Left kidney (tissue), 2 donors: ENCODE results near the gene PDIA2. TPM values are rescaled to one million over a fixed set of nuclear protein-coding genes. Genes with fewer than 3 reads are reported as not detected.
"Not testable (repeated sequence)": the region's sequence is repeated elsewhere in the genome, so short reads cannot be mapped to it uniquely, and the experiment has no call there.

Experiments used
- DNase-seq: peaks from one replicate; pipeline ENCODE4 v3.0.0-alpha.2; 2013
- polyA plus RNA-seq: library from polyadenylated mRNA; unstranded; fragments of 120-200 nt; gene quantifications from one replicate; pipeline ENCODE4 v1.2.1, GENCODE V29; 2013; ENCODE audit not compliant: insufficient read length

Gene PDIA2
- polyA plus RNA-seq, 1 donor, result 2.4 TPM

DNA sequence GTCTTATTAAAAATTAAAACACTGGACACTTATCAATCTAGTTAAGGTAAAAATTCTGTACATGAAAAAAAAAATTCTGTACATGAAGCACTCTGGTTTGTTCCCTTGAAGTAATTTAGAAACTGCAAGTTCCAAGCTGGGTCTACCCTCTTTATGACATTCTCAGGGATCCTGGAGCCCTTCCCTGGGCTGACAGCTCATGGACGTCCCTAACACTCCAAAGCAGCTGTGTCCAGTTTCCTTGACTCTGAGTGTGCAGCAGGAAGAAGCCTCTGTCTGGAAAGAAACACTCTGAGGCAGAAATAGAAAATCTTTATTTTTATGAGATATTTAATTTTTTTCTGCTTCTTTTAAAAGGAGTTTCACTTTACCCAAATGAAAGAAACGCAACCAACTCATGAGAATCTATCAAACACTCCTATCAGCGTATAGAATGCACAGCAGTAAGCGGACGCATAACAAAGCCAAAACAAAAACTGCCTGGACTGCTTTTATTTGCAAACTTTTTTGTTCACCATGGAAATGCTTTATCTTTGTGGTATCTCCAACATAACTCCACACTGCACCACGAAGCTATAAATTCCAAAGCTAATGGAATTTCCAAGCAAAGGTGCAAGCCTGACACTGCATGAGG is 48.3 kb downstream of the PDIA2 start:
- not testable (repeated sequence) for DNase-seq

DNA sequence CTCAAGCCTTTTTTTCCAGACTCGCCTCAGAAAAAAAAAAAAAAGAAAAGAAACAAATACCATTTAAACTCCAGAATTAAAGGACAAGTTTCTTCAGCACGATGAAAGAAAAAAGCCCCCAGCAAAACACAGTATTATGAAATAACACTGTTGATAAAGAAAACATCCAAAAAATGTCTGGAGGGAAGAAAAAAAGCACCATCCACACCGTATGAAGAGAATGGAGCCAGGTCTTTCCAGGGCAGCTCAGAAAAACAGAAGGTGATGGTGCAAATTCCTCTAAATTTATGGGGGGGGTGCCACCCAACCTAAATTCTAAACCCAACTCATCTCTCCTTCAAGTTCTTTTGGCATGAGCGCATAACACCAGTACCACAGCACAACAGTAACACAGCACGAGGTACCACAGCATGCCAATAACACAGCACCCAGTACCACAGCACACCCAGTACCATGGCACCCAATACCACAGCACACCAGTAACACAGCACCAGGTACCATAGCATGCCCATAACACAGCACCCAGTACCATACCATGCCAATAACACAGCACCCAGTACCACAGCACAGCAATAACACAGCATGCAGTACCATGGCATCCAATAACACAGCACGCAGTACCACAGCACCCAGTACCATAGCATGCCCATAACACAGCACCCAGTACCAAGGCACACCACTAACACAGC is 50.6 kb downstream of the PDIA2 start:
- no peak for DNase-seq

DNA sequence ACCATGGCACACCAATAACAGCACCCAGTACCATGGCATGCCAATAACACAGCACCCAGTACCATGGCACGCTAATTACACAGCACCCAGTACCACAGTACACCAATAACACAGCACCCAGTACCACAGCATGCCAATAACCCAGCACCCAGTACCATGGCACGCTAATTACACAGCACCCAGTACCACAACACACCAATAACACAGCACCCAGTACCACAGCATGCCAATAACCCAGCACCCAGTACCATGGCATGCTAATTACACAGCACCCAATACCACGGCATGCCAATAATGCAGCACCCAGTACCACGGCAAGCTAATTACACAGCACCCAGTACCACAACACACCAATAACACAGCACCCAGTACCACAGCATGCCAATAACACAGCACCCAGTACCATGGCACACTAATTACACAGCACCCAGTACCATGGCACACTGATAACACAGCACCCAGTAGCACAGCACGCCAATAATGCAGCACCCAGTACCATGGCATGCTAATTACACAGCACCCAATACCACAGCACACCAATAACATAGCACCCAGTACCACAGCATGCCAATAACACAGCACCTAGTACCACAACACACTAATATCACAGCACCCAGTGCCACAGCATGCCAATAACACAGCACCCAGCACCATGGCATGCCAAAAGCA is 51.3 kb downstream of the PDIA2 start:
- not testable (repeated sequence) for DNase-seq

DNA sequence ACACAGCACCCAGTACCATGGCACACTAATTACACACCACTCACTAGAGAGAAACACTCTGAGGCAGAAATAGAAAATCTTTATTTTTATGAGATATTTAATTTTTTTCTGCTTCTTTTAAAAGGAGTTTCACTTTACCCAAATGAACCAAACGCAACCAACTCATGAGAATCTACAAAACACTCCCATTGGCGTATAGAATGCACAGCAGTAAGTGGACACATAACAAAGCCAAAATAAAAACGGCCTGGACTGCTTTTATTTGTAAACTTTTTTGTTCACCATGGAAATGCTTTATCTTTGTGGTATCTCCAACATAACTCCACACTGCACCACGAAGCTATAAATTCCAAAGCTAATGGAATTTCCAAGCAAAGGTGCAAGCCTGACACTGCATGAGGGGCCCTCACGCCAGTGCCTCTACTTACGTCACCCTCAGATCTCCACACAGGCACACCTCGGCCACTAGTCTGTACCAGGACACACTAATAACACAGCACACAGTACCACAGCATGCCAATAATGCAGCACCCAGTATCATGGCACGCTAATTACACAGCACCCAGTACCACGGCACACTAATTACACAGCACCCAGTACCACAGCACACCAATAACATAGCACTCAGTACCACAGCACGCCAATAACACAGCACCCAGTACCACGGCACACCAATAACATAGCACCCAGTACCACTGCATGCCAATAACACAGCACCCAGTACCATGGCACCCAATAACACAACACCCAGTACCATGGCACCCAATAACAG is 52.1 kb downstream of the PDIA2 start:
- DNase-seq, result not testable (repeated sequence)

DNA sequence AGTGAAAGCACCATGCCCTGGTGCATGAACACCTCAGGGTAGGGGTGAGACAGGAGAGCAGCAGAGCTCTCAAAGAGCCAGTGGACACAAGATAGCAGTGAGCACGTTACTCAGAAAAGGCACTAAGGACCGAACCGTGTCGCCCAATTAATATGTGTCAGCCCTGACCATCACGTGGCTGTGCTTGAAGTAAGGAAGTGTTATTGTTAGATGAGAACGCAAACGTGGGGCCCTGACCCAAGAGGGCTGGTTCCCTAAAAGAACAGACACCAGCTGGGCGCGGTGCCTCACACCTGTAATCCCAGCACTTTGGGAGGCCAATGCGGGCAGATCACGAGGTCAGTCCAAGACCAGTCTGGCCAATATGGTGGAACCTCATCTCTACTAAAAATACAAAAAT is 53.3 kb downstream of the PDIA2 start:
- DNase-seq, result no peak

Other genes starting within 250 kb of the PDIA2 start
- 14.3 TPM for gene POLR3K, start 229.6 kb upstream of the PDIA2 start, polyA plus RNA-seq
- 40.6 TPM for gene SNRNP25, start 229.3 kb upstream of the PDIA2 start, polyA plus RNA-seq
- gene RHBDF1, start 210.5 kb upstream of the PDIA2 start, polyA plus RNA-seq, result 26.3 TPM
- 14.2 TPM for gene MPG, start 204.9 kb upstream of the PDIA2 start, polyA plus RNA-seq
- gene NPRL3, start 144.5 kb upstream of the PDIA2 start, polyA plus RNA-seq, result 33.5 TPM
- gene HBZ, start 130.5 kb upstream of the PDIA2 start, polyA plus RNA-seq, result 0.30 TPM
- gene HBM, start 117.2 kb upstream of the PDIA2 start, polyA plus RNA-seq, result 1.8 TPM
- gene HBA2, start 110.3 kb upstream of the PDIA2 start, polyA plus RNA-seq, result 570 TPM
- gene HBA1, start 106.5 kb upstream of the PDIA2 start, polyA plus RNA-seq, result 394 TPM
- not detected for gene HBQ1, start 102.7 kb upstream of the PDIA2 start, polyA plus RNA-seq
- gene LUC7L, start 53.7 kb upstream of the PDIA2 start, polyA plus RNA-seq, result 168 TPM
- gene FAM234A, start 48.3 kb upstream of the PDIA2 start, polyA plus RNA-seq, result 74.8 TPM
- 1.4 TPM for gene RGS11, start 7.2 kb upstream of the PDIA2 start, polyA plus RNA-seq
- 3.6 TPM for gene ARHGDIG, start 2.6 kb upstream of the PDIA2 start, polyA plus RNA-seq
- gene AXIN1, start 69.6 kb downstream of the PDIA2 start, polyA plus RNA-seq, result 14.7 TPM
- gene MRPL28, start 87.4 kb downstream of the PDIA2 start, polyA plus RNA-seq, result 52.8 TPM
- gene PGAP6, start 98.8 kb downstream of the PDIA2 start, polyA plus RNA-seq, result 56.1 TPM
- gene NME4, start 114.0 kb downstream of the PDIA2 start, polyA plus RNA-seq, result 106 TPM
- 20.1 TPM for gene DECR2, start 118.7 kb downstream of the PDIA2 start, polyA plus RNA-seq
- gene RAB11FIP3, start 142.5 kb downstream of the PDIA2 start, polyA plus RNA-seq, result 127 TPM
- 23.8 TPM for gene CAPN15, start 244.5 kb downstream of the PDIA2 start, polyA plus RNA-seq